Gastroesophageal sphincter (tissue), 4 donors: ENCODE data around the gene TUSC7. TPM values are rescaled to one million over a fixed set of nuclear protein-coding genes. Genes with fewer than 3 reads are reported as not detected.
A peak's percentile ranks its signal among the peaks of the same experiment; 100 is the strongest.

Experiments used
- ATAC-seq: fragments of 150-250 bp; one replicate; pipeline ENCODE4 v1.9.1; 2016; ENCODE audit warnings: mild to moderate bottlenecking, moderate library complexity
- H3K27ac ChIP-seq, 4 donors: fragments of 200-600 bp; sonication (generic) in 3 of 4; 1 replicate in 3 of 4; 2 replicates in 1 of 4; pipeline ENCODE4 v1.5.1; 2016 to 2019
- H3K27me3 ChIP-seq: fragments of 200-600 bp; sonication (generic); one replicate; pipeline ENCODE4 v1.5.1; 2019
- H3K36me3 ChIP-seq, 2 donors: fragments of 200-600 bp; sonication (generic); one replicate each; pipeline ENCODE4 v1.5.1; 2019; ENCODE audit warnings: control low read depth in 1 of 2
- H3K4me1 ChIP-seq, 3 donors: fragments of 200-600 bp; sonication (generic); 1 replicate in 2 of 3; 2 replicates in 1 of 3; pipeline ENCODE4 v1.5.1; 2016 to 2019; ENCODE audit warnings: control low read depth in 2 of 3
- H3K4me3 ChIP-seq, 2 donors: fragments of 200-600 bp; sonication (generic); one replicate each; pipeline ENCODE4 v1.5.1; 2019; ENCODE audit warnings: mild to moderate bottlenecking in 1 of 2, moderate library complexity in 1 of 2
- H3K9me3 ChIP-seq, 3 donors: fragments of 200-600 bp; sonication (generic); one replicate each; pipeline ENCODE4 v1.5.1; 2017 to 2019; ENCODE audit warnings: control low read depth in 2 of 3
- EP300 ChIP-seq: sonication (generic); formaldehyde crosslinking; IDR thresholded peaks from one replicate; pipeline ENCODE4 v1.6.1; 2017; ENCODE audit warnings: antibody characterized with exemption, mild to moderate bottlenecking
- POLR2A ChIP-seq, 2 donors: fragments of 450-650 bp; IDR thresholded peaks; one replicate each; pipeline ENCODE4 v1.6.1; 2017; ENCODE audit warnings: antibody characterized with exemption in 2 of 2, mild to moderate bottlenecking in 2 of 2, moderate library complexity in 1 of 2
- POLR2AphosphoS5 ChIP-seq: sonication (generic); formaldehyde crosslinking; IDR thresholded peaks from one replicate; pipeline ENCODE4 v1.6.1; 2017; ENCODE audit warnings: antibody characterized with exemption
- WGBS, 2 donors: methylation state at CpG; one replicate each; pipeline ENCODE4 v1.1.5; 2018; ENCODE audit warnings: low coverage in 1 of 2; 5-methylcytosine and 5-hydroxymethylcytosine counted together
- total RNA-seq, 4 donors: library from RNA; depleted of rRNA; stranded (reverse); fragments of >200 nt; gene quantifications; one replicate each; pipeline ENCODE4 v1.1.0, GENCODE V29; 2016
- TF ChIP-seq, protein P1 (sequence below), 4 experiments: fragments of 200-600 bp in 2 of 4; fragments of 450-650 bp in 2 of 4; sonication (generic) in 1 of 4; IDR thresholded peaks; one replicate each; pipeline ENCODE4 v1.5.1; 2017 to 2019; ENCODE audit warnings: antibody characterized with exemption in 4 of 4, mild to moderate bottlenecking in 2 of 4, moderate library complexity in 2 of 4

TUSC7 gene
- total RNA-seq, 4 donors from 2014 or later = not detected

DNA sequence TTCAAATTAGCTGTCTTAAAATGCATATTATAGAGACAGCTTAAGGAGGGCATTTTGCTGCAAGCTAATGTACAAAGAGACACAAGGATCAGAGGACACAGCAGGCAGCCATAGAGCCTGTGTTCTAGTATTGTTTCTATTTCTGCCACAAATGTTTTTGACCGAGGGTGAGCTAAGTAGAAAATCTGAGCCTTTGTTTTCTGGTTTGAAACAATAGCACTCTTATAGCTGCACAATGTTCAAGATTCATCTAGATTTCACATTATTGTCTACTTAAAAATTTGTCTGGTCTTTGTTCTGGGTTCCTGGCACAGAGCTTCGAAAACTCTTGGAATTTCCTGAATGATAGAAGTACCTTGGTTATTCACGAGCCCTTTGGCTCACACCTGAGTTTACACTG, 40.0 kb upstream of the TUSC7 start:
- no peak overlapping the region for H3K27ac ChIP-seq
- ATAC-seq = no peak
- no peaks in the 10 kb centered on the region for H3K9me3 ChIP-seq
- TF ChIP-seq EP300 = no peak
- TF ChIP-seq, protein P1, sequence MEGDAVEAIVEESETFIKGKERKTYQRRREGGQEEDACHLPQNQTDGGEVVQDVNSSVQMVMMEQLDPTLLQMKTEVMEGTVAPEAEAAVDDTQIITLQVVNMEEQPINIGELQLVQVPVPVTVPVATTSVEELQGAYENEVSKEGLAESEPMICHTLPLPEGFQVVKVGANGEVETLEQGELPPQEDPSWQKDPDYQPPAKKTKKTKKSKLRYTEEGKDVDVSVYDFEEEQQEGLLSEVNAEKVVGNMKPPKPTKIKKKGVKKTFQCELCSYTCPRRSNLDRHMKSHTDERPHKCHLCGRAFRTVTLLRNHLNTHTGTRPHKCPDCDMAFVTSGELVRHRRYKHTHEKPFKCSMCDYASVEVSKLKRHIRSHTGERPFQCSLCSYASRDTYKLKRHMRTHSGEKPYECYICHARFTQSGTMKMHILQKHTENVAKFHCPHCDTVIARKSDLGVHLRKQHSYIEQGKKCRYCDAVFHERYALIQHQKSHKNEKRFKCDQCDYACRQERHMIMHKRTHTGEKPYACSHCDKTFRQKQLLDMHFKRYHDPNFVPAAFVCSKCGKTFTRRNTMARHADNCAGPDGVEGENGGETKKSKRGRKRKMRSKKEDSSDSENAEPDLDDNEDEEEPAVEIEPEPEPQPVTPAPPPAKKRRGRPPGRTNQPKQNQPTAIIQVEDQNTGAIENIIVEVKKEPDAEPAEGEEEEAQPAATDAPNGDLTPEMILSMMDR (IDR thresholded peaks at IDR 0.05) = no peak
- TF ChIP-seq POLR2A (IDR thresholded peaks at IDR 0.05) = no peak
- no peak for TF ChIP-seq POLR2AphosphoS5
- 79 to 82% methylated on average over 2 to 3 of the region's 3 CpGs for WGBS, 2 donors
- no peak overlapping the region for H3K4me3 ChIP-seq
- no peaks in the 10 kb centered on the region for H3K36me3 ChIP-seq
- no peaks in the 10 kb centered on the region for H3K27me3 ChIP-seq
- no peaks in the 10 kb centered on the region for H3K4me1 ChIP-seq

DNA sequence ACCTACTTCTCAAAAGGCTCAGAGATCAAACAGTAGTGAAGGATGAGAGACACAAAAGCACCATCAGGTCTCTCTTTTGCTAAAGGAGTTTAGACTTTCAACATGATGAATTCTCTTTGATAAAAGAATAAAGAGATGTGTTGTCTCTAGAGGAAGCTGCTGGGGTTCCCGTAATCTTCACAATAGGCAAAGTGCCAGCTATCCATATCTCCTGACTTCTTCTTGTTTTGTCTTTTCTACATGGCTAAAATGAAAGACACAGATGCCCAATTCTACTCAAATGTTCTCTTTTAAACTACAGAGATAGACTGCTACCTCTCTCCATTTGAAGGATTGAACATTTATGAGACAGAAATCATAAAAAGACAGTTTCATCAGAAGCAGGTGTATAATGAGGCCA, 38.4 kb upstream of the TUSC7 start:
- Histone ChIP-seq H3K9me3 (no peaks in the 10 kb centered on the region), H3K4me3 (no peak overlapping the region), H3K27me3 (no peaks in the 10 kb centered on the region), H3K27ac (no peak overlapping the region), H3K4me1 (no peaks in the 10 kb centered on the region), H3K36me3 (no peaks in the 10 kb centered on the region)
- WGBS, 2 donors = 47 to 60% methylated on average over 1 of the region's 1 CpG
- ATAC-seq = no peak
- TF ChIP-seq EP300 = no peak
- no peak for TF ChIP-seq POLR2A (IDR thresholded peaks at IDR 0.05)
- TF ChIP-seq, protein P1 (IDR thresholded peaks at IDR 0.05) = no peak
- TF ChIP-seq POLR2AphosphoS5 = no peak

DNA sequence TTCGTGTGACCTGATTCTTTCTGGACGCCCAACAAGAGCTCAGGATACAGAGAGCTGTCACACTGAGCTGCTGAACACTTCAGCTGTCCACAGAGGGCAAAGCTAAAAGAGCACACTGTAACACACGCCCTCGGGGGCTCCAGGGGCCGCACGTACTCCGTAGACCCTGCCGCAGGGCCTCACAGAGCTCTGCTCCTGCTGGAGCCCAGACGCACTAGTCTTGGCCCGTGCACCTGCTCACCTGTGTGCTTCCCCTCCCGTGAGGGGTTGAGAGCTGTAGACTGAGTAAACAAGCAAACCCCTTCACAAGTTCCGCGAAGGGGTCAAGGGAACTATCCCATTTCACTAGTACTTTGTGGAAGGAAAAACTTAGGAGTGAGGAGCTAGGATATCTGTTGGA, 30.7 kb upstream of the TUSC7 start:
- no peak overlapping the region for H3K4me3 ChIP-seq
- TF ChIP-seq POLR2A (IDR thresholded peaks at IDR 0.05) (no peak), EP300 (no peak), POLR2AphosphoS5 (no peak)
- TF ChIP-seq, protein P1 (IDR thresholded peaks at IDR 0.05) = no peak
- no peak overlapping the region for H3K27ac ChIP-seq
- 46 to 100% methylated on average over 2 to 3 of the region's 13 CpGs for WGBS, 2 donors
- peak; percentile 21 for ATAC-seq
- H3K9me3 ChIP-seq = no peaks in the 10 kb centered on the region
- no peaks in the 10 kb centered on the region for H3K27me3 ChIP-seq
- H3K36me3 ChIP-seq = no peaks in the 10 kb centered on the region
- no peaks in the 10 kb centered on the region for H3K4me1 ChIP-seq

GRCh38 chr3:116691041-116691440, 18.5 kb upstream of the TUSC7 start:
- Histone ChIP-seq H3K27me3 (no peaks in the 10 kb centered on the region), H3K9me3 (no peaks in the 10 kb centered on the region), H3K27ac (no peak overlapping the region), H3K4me1 (no peaks in the 10 kb centered on the region), H3K36me3 (no peaks in the 10 kb centered on the region), H3K4me3 (no peak overlapping the region)
- 78 to 87% methylated on average over 1 to 2 of the region's 2 CpGs for whole genome bisulfite sequencing, 2 donors
- ATAC-seq = no peak
- no peak for TF ChIP-seq EP300
- TF ChIP-seq POLR2AphosphoS5 = no peak
- TF ChIP-seq, protein P1 (IDR thresholded peaks at IDR 0.05) = no peak
- TF ChIP-seq POLR2A (IDR thresholded peaks at IDR 0.05) = no peak

GRCh38 chr3:116701070-116701469, 8.5 kb upstream of the TUSC7 start:
- H3K4me3 ChIP-seq = no peak overlapping the region
- no peak overlapping the region for H3K27ac ChIP-seq
- TF ChIP-seq, protein P1 (IDR thresholded peaks at IDR 0.05) = no peak
- TF ChIP-seq EP300 (no peak), POLR2A (IDR thresholded peaks at IDR 0.05) (no peak), POLR2AphosphoS5 (no peak)
- H3K27me3 ChIP-seq = no peaks in the 10 kb centered on the region
- H3K9me3 ChIP-seq = no peaks in the 10 kb centered on the region
- ATAC-seq = no peak
- no peaks in the 10 kb centered on the region for H3K4me1 ChIP-seq
- no peaks in the 10 kb centered on the region for H3K36me3 ChIP-seq
